Activated T-cell treated with anti-CD3 and anti-CD28 coated beads for 4 hours (primary cell): ENCODE data around the gene CCR4.
"Not testable (repeated sequence)": the region's sequence is repeated elsewhere in the genome, so short reads cannot be mapped to it uniquely, and the experiment has no call there.

Source experiments
- DNase-seq: peaks from one replicate; pipeline ENCODE4 v3.0.0-alpha.2; 2020

The CCR4 gene

GRCh38 chr3:32984918-32985317, 33.5 kb downstream of the CCR4 start:
- not testable (repeated sequence) for DNase-seq

DNA sequence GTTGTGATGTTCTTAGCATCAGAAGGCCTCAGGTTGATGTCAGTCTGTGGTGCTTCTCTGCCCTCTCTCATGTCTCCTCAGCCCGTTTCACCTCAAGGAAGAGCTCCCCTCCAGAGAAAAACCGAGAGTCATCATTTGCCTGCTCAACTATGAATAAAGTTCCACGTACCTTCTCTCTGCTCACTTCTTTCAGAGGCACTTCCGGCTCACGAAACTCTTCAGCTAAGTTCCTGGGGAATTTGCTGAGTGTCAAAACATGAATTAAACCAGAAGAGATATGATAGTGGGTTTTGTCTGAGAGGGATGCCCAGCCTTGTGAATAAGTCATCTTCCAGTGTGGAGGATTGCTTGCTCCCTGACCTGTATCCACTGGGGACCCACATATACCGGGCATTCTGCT, 37.7 kb downstream of the CCR4 start:
- no peak for DNase-seq

GRCh38 chr3:32990116-32990515, 38.7 kb downstream of the CCR4 start:
- DNase-seq: no peak

- no peak for DNase-seq
Measured at GRCh38 chr3:32991781-32992180, 40.3 kb downstream of the CCR4 start.

DNA sequence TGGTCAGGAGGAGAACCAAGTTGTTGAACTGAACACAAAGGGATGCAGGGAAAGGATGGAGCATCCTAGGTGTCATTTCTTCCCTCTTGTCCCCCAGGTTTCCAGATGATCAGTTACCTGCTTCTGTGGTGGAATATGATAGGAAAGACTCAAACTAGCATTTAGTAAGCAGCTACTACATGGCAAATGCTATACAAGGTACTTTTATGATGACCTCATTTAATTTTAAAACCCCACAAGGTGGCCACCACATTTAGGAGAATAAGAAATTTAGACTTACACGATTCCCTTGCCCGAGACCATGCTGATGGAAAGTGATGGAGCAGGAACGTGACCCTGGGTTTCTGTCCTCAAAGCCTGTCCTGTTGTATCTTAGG, 40.9 kb downstream of the CCR4 start:
- no peak for DNase-seq

- no peak for DNase-seq
Measured at GRCh38 chr3:32994045-32994444, 42.6 kb downstream of the CCR4 start.

DNA sequence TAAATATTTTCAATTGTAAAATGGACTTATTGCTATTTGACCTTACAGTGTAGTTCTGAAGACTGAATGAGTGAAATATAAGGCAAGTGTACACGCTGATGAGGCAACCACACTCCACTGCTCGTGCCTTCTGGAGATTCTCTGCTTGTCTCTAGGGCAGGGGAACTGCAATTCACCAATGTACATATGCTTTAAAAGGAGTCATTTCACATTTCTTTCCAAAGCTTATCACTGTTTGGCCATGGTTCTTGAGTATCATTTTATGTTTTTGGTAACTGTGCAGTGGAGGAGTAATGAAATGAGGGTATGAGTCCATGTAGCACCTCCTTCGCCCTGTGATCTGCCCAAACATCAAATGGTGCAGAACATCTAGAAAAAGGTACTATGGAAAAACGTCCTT, 43.7 kb downstream of the CCR4 start:
- no peak for DNase-seq

GRCh38 chr3:32996048-32996754, 44.8 kb downstream of the CCR4 start:
- no peak for DNase-seq

DNA sequence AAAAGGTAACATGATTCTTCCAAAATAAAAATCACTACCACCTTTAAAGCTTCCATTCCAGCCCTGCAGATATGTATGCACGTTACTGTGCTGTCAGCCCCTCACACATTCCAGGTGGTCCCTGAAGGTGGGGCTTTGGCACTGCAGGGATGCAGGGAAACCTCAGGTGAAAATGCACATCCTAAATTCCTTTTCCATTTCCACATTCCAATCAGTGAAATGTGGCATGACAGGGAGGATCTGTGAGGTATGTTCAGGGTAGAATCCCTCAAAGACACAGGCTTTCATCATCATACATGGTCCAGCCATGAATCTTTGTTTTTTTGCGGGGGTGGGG, 45.3 kb downstream of the CCR4 start:
- DNase-seq: no peak

GRCh38 chr3:32998631-32999451, 47.4 kb downstream of the CCR4 start:
- no peak for DNase-seq

- no peak for DNase-seq
Measured at GRCh38 chr3:33000691-33001385, 49.4 kb downstream of the CCR4 start.

GRCh38 chr3:33001889-33002288, 50.4 kb downstream of the CCR4 start:
- DNase-seq: no peak

DNA sequence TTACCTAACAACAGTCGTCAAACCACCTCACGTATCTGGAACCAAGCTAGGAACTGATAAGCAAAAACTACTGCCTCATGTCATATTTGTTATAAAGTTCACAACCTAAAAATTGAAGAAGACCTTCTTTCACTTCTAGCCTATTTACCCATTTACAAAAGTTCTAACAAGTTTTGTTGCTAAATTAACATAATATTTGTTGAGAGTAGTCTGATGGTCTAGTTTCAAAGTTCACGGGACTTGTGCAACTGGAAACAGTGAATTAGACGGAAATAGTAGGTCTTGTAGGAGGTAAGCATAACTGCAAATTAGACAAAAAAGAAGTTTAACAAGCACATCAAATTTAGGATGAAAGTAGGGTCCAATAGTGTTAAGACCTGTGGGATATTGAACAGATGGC, 51.9 kb downstream of the CCR4 start:
- no peak for DNase-seq

GRCh38 chr3:33004205-33004604, 52.8 kb downstream of the CCR4 start:
- DNase-seq: no peak

DNA sequence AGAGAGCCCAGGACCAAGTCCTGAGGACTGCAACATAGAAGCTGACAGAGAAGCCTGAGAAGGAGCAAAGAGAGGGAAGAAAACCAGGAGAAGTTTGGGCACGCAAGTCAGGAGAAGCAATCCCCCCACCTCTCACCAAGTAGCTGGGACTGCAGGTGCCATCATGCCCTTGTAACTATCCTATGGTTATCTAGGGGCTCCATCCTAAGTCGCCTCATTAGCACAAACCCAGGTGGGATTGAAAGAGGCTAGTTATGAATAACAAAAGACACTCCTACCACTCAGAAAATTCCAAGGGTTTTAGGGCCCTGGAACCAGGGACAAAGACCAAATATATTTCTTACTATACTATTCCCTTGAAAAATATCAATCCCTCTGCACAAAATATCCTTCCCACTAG, 53.5 kb downstream of the CCR4 start:
- no peak for DNase-seq
